IMR-90 (cell line): ENCODE data around the gene UGDH. TPM values are rescaled to one million over a fixed set of nuclear protein-coding genes. Genes with fewer than 3 reads are reported as not detected.

Experiments
- ATAC-seq: fragments of 200-7000 bp; cut with Tn5 transposase; 2 replicates; pipeline ENCODE4 v1.9.1; 2020; ENCODE audit warnings: low read depth, mild to moderate bottlenecking, moderate library complexity
- BruUV-seq: library from RNA; stranded (reverse); fragments of 400-500 nt; replicated peaks from 2 replicates; lab custom pipeline; 2021; lab: Mats Ljungman, UMichigan
- CTCF ChIA-PET: fragments of 300-600 bp; formaldehyde crosslinking; extraction: SDS; loops from one replicate; lab custom pipeline; 2021; ENCODE audit warnings: antibody characterized with exemption; lab: Yijun Ruan, JAX
- POLR2A ChIA-PET: fragments of 300-600 bp; sonication (Branson Sonifier 250); formaldehyde crosslinking; loops from one replicate; lab custom pipeline; 2022; ENCODE audit warnings: antibody characterized with exemption; ENCODE audit not compliant: unreplicated experiment; lab: Charles Lee
- DNase-seq: peaks from one replicate; pipeline ENCODE4 v3.0.0; 2013
- H2AFZ ChIP-seq: replicated peaks from 2 replicates; pipeline ENCODE3; 2013; ENCODE audit warnings: low read length, mild to moderate bottlenecking; ENCODE audit not compliant: poor library complexity
- H2AK5ac ChIP-seq: 2 replicates; pipeline ENCODE4 v1.6.1; 2013; ENCODE audit warnings: low read depth, low read length, inconsistent platforms
- H2AK9ac ChIP-seq: replicated peaks from 2 replicates; pipeline ENCODE3; 2013; ENCODE audit warnings: mild to moderate bottlenecking, low read depth, low read length, moderate library complexity; ENCODE audit not compliant: poor library complexity
- H2BK120ac ChIP-seq: 2 replicates; pipeline ENCODE4 v1.6.1; 2013; ENCODE audit warnings: low read depth, low read length, inconsistent platforms
- H2BK15ac ChIP-seq: 3 replicates; pipeline ENCODE4 v1.6.1; 2013; ENCODE audit warnings: low read depth, low read length, inconsistent platforms
- H2BK20ac ChIP-seq: 2 replicates; pipeline ENCODE4 v1.6.1; 2013; ENCODE audit warnings: low read depth, mild to moderate bottlenecking, inconsistent platforms, low read length, moderate library complexity
- H2BK5ac ChIP-seq: 2 replicates; pipeline ENCODE4 v1.6.1; 2013; ENCODE audit warnings: mild to moderate bottlenecking, low read depth, low read length, inconsistent platforms; ENCODE audit not compliant: poor library complexity, severe bottlenecking
- H3K14ac ChIP-seq: replicated peaks from 2 replicates; pipeline ENCODE4 v1.6.1; 2013; ENCODE audit warnings: low read depth, low read length, inconsistent platforms
- H3K18ac ChIP-seq: 2 replicates; pipeline ENCODE4 v1.6.1; 2013; ENCODE audit warnings: low read depth, low read length, control low read depth
- H3K23ac ChIP-seq: 2 replicates; pipeline ENCODE4 v1.6.1; 2013; ENCODE audit warnings: low read depth, low read length, inconsistent platforms
- H3K27ac ChIP-seq: 2 replicates; pipeline ENCODE4 v1.5.1; 2013; ENCODE audit warnings: mild to moderate bottlenecking, control low read depth, low read length; ENCODE audit not compliant: insufficient read depth
- H3K27me3 ChIP-seq: 2 replicates; pipeline ENCODE4 v1.6.1; 2013; ENCODE audit warnings: low read length; ENCODE audit not compliant: control insufficient read depth, insufficient read depth
- H3K36me3 ChIP-seq: 2 replicates; pipeline ENCODE4 v1.6.1; 2013; ENCODE audit warnings: low read length, mixed read lengths; ENCODE audit not compliant: control insufficient read depth, insufficient read depth
- H3K4ac ChIP-seq: 2 replicates; pipeline ENCODE4 v1.6.1; 2013; ENCODE audit warnings: low read depth, low read length, inconsistent platforms
- H3K4me1 ChIP-seq: 2 replicates; pipeline ENCODE4 v1.6.1; 2013; ENCODE audit warnings: low read length, mixed read lengths; ENCODE audit not compliant: control insufficient read depth, insufficient read depth
- H3K4me2 ChIP-seq: 2 replicates; pipeline ENCODE4 v1.6.1; 2013; ENCODE audit warnings: low read depth, mild to moderate bottlenecking, control low read depth, low read length, moderate library complexity
- H3K4me3 ChIP-seq: 2 replicates; pipeline ENCODE4 v1.5.1; 2013; ENCODE audit warnings: low read depth, mild to moderate bottlenecking, control low read depth, low read length, moderate library complexity; ENCODE audit not compliant: insufficient read depth
- H3K56ac ChIP-seq: 2 replicates; pipeline ENCODE4 v1.6.1; 2013; ENCODE audit warnings: low read length, inconsistent platforms; ENCODE audit not compliant: insufficient read depth; ENCODE audit errors: extremely low read depth
- H3K79me1 ChIP-seq, 2 experiments: 2 replicates each; pipeline ENCODE4 v1.6.1; 2013; ENCODE audit warnings: low read length in 2 of 2, inconsistent platforms in 1 of 2, low read depth in 1 of 2
- H3K9ac ChIP-seq: 2 replicates; pipeline ENCODE4 v1.6.1; 2013; ENCODE audit warnings: low read depth, low read length, control low read depth
- H3K9me1 ChIP-seq: 2 replicates; pipeline ENCODE4 v1.6.1; 2013; ENCODE audit warnings: low read length, inconsistent platforms; ENCODE audit not compliant: insufficient read depth
- H3K9me3 ChIP-seq: 2 replicates; pipeline ENCODE4 v1.6.1; 2013; ENCODE audit warnings: low read length; ENCODE audit not compliant: control insufficient read depth, insufficient read depth
- H4K20me1 ChIP-seq: 2 replicates; pipeline ENCODE4 v1.6.1; 2013; ENCODE audit warnings: low read length, inconsistent platforms; ENCODE audit not compliant: insufficient read depth
- H4K5ac ChIP-seq: 2 replicates; pipeline ENCODE4 v1.6.1; 2013; ENCODE audit warnings: mild to moderate bottlenecking, low read depth, low read length, control low read depth
- H4K8ac ChIP-seq, 2 experiments: 2 replicates each; pipeline ENCODE4 v1.6.1; 2013; ENCODE audit warnings: low read depth in 2 of 2, low read length in 2 of 2, control low read depth in 1 of 2, inconsistent platforms in 1 of 2
- H4K91ac ChIP-seq: 2 replicates; pipeline ENCODE4 v1.6.1; 2013; ENCODE audit warnings: low read depth, low read length, inconsistent platforms; ENCODE audit not compliant: insufficient read depth
- MAFK ChIP-seq: IDR thresholded peaks from 2 replicates; pipeline ENCODE4 v1.6.1; 2012; ENCODE audit warnings: low read depth, low read length, improper control_type of control experiment
- MAZ ChIP-seq: IDR thresholded peaks from 2 replicates; pipeline ENCODE4 v1.6.1; 2012; ENCODE audit warnings: low read depth, mild to moderate bottlenecking, low read length, improper control_type of control experiment, moderate library complexity, borderline replicate concordance
- POLR2A ChIP-seq: IDR thresholded peaks from 2 replicates; pipeline ENCODE4 v1.6.1; 2012; ENCODE audit warnings: mild to moderate bottlenecking, low read depth, low read length
- RFX5 ChIP-seq: IDR thresholded peaks from 2 replicates; pipeline ENCODE4 v1.8.0; 2012; ENCODE audit warnings: low read depth, mild to moderate bottlenecking, low read length, moderate library complexity
- SMC3 ChIP-seq: fragments of 150-350 bp; IDR thresholded peaks from 2 replicates; pipeline ENCODE4 v1.6.1; 2016; ENCODE audit warnings: low read depth, mild to moderate bottlenecking, antibody characterized with exemption, low read length, moderate library complexity
- WGBS, 2 experiments: methylation state at CpG; one replicate each; pipeline versions ENCODE4 v1.1.5 to v1.1.7; 2013; ENCODE audit warnings: missing lambda C conversion rate in 2 of 2; ENCODE audit not compliant: insufficient read length in 1 of 2; ENCODE audit errors: extremely low coverage in 2 of 2; 5-methylcytosine and 5-hydroxymethylcytosine counted together
- dilution Hi-C: fragments of 300-500 bp; cut with HindIII; formaldehyde crosslinking; loops from one replicate; pipeline ENCODE4 v1.14.3; 2018; ENCODE audit warnings: low sequenced_read_pairs; ENCODE audit not compliant: unreplicated experiment
- in situ Hi-C: fragments of 300-500 bp; cut with MboI; formaldehyde crosslinking; loops from 3 replicates; pipeline ENCODE4 v1.14.3; 2019; ENCODE audit warnings: low sequenced_read_pairs, inconsistent platforms, mixed read lengths
- intact Hi-C: fragments of 100-400 bp; cut with micrococcal nuclease; formaldehyde crosslinking; loops from 2 replicates; pipeline ENCODE4 v1.10.0; 2022
- polyA plus RNA-seq, 3 experiments: library from polyadenylated mRNA; depleted of rRNA; stranded (reverse); fragments of >200 nt; gene quantifications; 2 replicates each; pipeline ENCODE4 v1.2.3, GENCODE V29; 2012; ENCODE audit warnings: low replicate concordance in 1 of 3
- total RNA-seq: library from RNA; depleted of rRNA; stranded (reverse); fragments of >200 nt; gene quantifications from 2 replicates; pipeline ENCODE4 v1.2.3, GENCODE V29; 2012
- TF ChIP-seq, protein P1 (sequence below): fragments of 150-350 bp; IDR thresholded peaks from 2 replicates; pipeline ENCODE4 v1.6.1; 2016; ENCODE audit warnings: low read depth, mild to moderate bottlenecking, low read length, moderate library complexity, borderline replicate concordance
- TF ChIP-seq, protein P2 (sequence below): fragments of 150-350 bp; IDR thresholded peaks from 2 replicates; pipeline ENCODE4 v1.6.1; 2017; ENCODE audit warnings: mild to moderate bottlenecking, antibody characterized with exemption, low read length, low read depth

Gene UGDH
- total and polyA plus RNA-seq, 2 of the 4 experiments (the other 2 are of a cell fraction): 69.2 to 257 TPM

- Histone ChIP-seq H3K4me2 (no peak overlapping the region), H4K8ac (no peak overlapping the region), H3K79me1 (no peaks in the 10 kb centered on the region; a peak in 1 of 4 replicates), H3K56ac (no peak overlapping the region), H2BK5ac (no peak overlapping the region), H3K27ac (no peak overlapping the region), H2AK5ac (no peak overlapping the region), H4K20me1 (no peaks in the 10 kb centered on the region), H2BK20ac (no peak overlapping the region), H3K4me3 (no peak overlapping the region), H3K4ac (no peak overlapping the region), H3K14ac (no peak overlapping the region), H3K9me3 (no peaks in the 10 kb centered on the region), H3K18ac (no peak overlapping the region), H2AFZ (no peak overlapping the region), H3K9me1 (no peaks in the 10 kb centered on the region), H3K4me1 (no peaks in the 10 kb centered on the region), H2BK120ac (no peak overlapping the region), H3K36me3 (peaks cover 3% of the 10 kb centered on the region; the same call in 1 of the 2 replicates), H3K23ac (no peak overlapping the region), H2AK9ac (no peak overlapping the region), H3K27me3 (no peaks in the 10 kb centered on the region), H2BK15ac (no peak overlapping the region), H3K9ac (no peak overlapping the region), H4K5ac (no peak overlapping the region), H4K91ac (no peak overlapping the region)
- dilution Hi-C loops (no loop called here), in situ Hi-C loops (no loop called here), intact Hi-C loops (no loop called here)
- CTCF ChIA-PET: no interaction called here
- no TSS peak for BruUV-seq
- WGBS, 2 experiments: no CpG with 5 or more reads among the region's 3 CpGs
- DNase-seq: no peak
- no peak for ATAC-seq
- POLR2A ChIA-PET: no interaction called here
- TF ChIP-seq SMC3: no peak
- TF ChIP-seq RFX5: no peak
- no peak for TF ChIP-seq MAFK
- TF ChIP-seq, protein P1, sequence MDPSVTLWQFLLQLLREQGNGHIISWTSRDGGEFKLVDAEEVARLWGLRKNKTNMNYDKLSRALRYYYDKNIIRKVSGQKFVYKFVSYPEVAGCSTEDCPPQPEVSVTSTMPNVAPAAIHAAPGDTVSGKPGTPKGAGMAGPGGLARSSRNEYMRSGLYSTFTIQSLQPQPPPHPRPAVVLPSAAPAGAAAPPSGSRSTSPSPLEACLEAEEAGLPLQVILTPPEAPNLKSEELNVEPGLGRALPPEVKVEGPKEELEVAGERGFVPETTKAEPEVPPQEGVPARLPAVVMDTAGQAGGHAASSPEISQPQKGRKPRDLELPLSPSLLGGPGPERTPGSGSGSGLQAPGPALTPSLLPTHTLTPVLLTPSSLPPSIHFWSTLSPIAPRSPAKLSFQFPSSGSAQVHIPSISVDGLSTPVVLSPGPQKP: no peak
- no peak for TF ChIP-seq POLR2A
- TF ChIP-seq, protein P2, sequence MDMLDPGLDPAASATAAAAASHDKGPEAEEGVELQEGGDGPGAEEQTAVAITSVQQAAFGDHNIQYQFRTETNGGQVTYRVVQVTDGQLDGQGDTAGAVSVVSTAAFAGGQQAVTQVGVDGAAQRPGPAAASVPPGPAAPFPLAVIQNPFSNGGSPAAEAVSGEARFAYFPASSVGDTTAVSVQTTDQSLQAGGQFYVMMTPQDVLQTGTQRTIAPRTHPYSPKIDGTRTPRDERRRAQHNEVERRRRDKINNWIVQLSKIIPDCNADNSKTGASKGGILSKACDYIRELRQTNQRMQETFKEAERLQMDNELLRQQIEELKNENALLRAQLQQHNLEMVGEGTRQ: no peak
- no peak for TF ChIP-seq MAZ
These were observed 54.8 kb downstream of the UGDH start for GRCh38 chr4:39472396-39472795.
